ENCODE data around the gene DDHD1.

DNA sequence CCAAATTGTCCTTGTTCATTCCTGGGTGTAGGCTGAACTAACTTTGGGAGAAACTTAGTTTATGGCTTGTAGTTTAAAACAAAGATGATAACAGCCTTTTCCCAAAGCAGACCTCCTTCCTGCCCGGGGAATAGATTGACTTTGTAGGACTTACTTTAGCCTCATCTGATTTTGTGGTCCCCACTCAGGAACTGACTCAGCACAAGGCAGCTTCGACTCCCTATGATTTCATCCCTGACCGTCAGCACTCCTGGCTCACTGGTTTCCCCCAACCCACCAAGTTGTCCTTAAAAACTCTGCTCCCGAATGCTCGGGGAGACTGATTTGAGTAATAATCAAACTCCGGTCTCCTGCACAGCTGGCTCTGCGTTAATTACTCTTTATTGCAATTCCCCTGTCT, 40.1 kb upstream of the DDHD1 start:
- TF ChIP-seq, protein P1, sequence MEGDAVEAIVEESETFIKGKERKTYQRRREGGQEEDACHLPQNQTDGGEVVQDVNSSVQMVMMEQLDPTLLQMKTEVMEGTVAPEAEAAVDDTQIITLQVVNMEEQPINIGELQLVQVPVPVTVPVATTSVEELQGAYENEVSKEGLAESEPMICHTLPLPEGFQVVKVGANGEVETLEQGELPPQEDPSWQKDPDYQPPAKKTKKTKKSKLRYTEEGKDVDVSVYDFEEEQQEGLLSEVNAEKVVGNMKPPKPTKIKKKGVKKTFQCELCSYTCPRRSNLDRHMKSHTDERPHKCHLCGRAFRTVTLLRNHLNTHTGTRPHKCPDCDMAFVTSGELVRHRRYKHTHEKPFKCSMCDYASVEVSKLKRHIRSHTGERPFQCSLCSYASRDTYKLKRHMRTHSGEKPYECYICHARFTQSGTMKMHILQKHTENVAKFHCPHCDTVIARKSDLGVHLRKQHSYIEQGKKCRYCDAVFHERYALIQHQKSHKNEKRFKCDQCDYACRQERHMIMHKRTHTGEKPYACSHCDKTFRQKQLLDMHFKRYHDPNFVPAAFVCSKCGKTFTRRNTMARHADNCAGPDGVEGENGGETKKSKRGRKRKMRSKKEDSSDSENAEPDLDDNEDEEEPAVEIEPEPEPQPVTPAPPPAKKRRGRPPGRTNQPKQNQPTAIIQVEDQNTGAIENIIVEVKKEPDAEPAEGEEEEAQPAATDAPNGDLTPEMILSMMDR (IDR thresholded peaks at IDR 0.05; ENCODE audit: insufficient read depth, low read length), result no peak
- TF ChIP-seq POLR2AphosphoS5 (IDR thresholded peaks at IDR 0.05; ENCODE audit: low read depth) (no peak), REST (IDR thresholded peaks at IDR 0.05; ENCODE audit: insufficient replicate concordance, low read depth) (no peak), GABPA (IDR thresholded peaks at IDR 0.05; ENCODE audit: low read depth) (no peak), SPI1 (IDR thresholded peaks at IDR 0.05; ENCODE audit: borderline replicate concordance, low read depth) (no peak)

All from HL-60 (cell line).